RWPE2 (cell line): ENCODE measurements around the gene LDLRAD3.

Experiments used
- ATAC-seq: fragments of 200-7000 bp; cut with Tn5 transposase; 3 replicates; pipeline ENCODE4 v1.9.1; 2021; ENCODE audit warnings: low read depth
- DNase-seq: peaks from one replicate; pipeline ENCODE4 v3.0.0-alpha.2; 2020; ENCODE audit warnings: low spot score
- H3K27ac ChIP-seq: fragments of 450-650 bp; 2 replicates; pipeline ENCODE4 v1.5.1; 2017; ENCODE audit warnings: mild to moderate bottlenecking; ENCODE audit not compliant: poor library complexity, severe bottlenecking
- H3K27me3 ChIP-seq: fragments of 250-450 bp; sonication (Bioruptor Pico); 2 replicates; pipeline ENCODE4 v1.5.1; 2021; ENCODE audit warnings: mild to moderate bottlenecking, moderate library complexity; ENCODE audit not compliant: insufficient read depth, poor library complexity, severe bottlenecking
- H3K36me3 ChIP-seq: fragments of 250-450 bp; sonication (Bioruptor Pico); 2 replicates; pipeline ENCODE4 v1.5.1; 2020; ENCODE audit warnings: low read depth, mild to moderate bottlenecking, moderate library complexity
- H3K4me1 ChIP-seq: fragments of 250-450 bp; sonication (Bioruptor Pico); 2 replicates; pipeline ENCODE4 v1.5.1; 2021; ENCODE audit warnings: mild to moderate bottlenecking, moderate library complexity; ENCODE audit not compliant: insufficient read depth, poor library complexity, severe bottlenecking
- H3K4me3 ChIP-seq: fragments of 250-450 bp; sonication (Bioruptor Pico); 2 replicates; pipeline ENCODE4 v1.5.1; 2021; ENCODE audit warnings: mild to moderate bottlenecking, moderate library complexity; ENCODE audit not compliant: severe bottlenecking
- H3K9me3 ChIP-seq: fragments of 250-450 bp; sonication (Bioruptor Pico); 2 replicates; pipeline ENCODE4 v1.5.1; 2021; ENCODE audit warnings: mild to moderate bottlenecking, moderate library complexity; ENCODE audit not compliant: severe bottlenecking
- CTCF ChIP-seq: fragments of 450-650 bp; IDR thresholded peaks from one replicate; pipeline ENCODE4 v1.5.1; 2017; ENCODE audit warnings: mild to moderate bottlenecking, moderate library complexity; ENCODE audit not compliant: poor library complexity, severe bottlenecking

LDLRAD3 gene

GRCh38 chr11:36016709-36017108 is 72.8 kb downstream of the LDLRAD3 start:
- no peak for TF ChIP-seq CTCF
- peaks cover 45% of the 10 kb centered on the region for H3K4me1 ChIP-seq
- ATAC-seq, result no peak
- H3K9me3 ChIP-seq, result no peaks in the 10 kb centered on the region
- no peak overlapping the region for H3K4me3 ChIP-seq
- H3K36me3 ChIP-seq, result no peaks in the 10 kb centered on the region
- DNase-seq, result no peak
- H3K27ac ChIP-seq, result no peak overlapping the region
- H3K27me3 ChIP-seq, result no peaks in the 10 kb centered on the region

- Histone ChIP-seq H3K4me1 (peaks cover 33% of the 10 kb centered on the region), H3K9me3 (no peaks in the 10 kb centered on the region), H3K27me3 (no peaks in the 10 kb centered on the region), H3K27ac (peak overlapping the region; percentile 14), H3K36me3 (no peaks in the 10 kb centered on the region), H3K4me3 (no peak overlapping the region)
- TF ChIP-seq CTCF, result no peak
- ATAC-seq, result no peak
- DNase-seq, result no peak
Measured at GRCh38 chr11:36019005-36019596, 75.2 kb downstream of the LDLRAD3 start.

GRCh38 chr11:36019722-36020121 is 75.9 kb downstream of the LDLRAD3 start:
- Histone ChIP-seq H3K27me3 (no peaks in the 10 kb centered on the region), H3K36me3 (no peaks in the 10 kb centered on the region), H3K4me3 (no peak overlapping the region), H3K4me1 (peaks cover 35% of the 10 kb centered on the region), H3K27ac (peak overlapping the region; percentile 14), H3K9me3 (no peaks in the 10 kb centered on the region)
- ATAC-seq (peak; percentile 88), DNase-seq (no peak)
- no peak for TF ChIP-seq CTCF

GRCh38 chr11:36022882-36023281 is 79.0 kb downstream of the LDLRAD3 start:
- ATAC-seq (no peak), DNase-seq (no peak)
- Histone ChIP-seq H3K27ac (no peak overlapping the region), H3K27me3 (no peaks in the 10 kb centered on the region), H3K36me3 (no peaks in the 10 kb centered on the region), H3K4me1 (peaks cover 27% of the 10 kb centered on the region), H3K9me3 (no peaks in the 10 kb centered on the region), H3K4me3 (no peak overlapping the region)
- TF ChIP-seq CTCF, result no peak

- Histone ChIP-seq H3K4me3 (no peak overlapping the region), H3K4me1 (peaks cover 19% of the 10 kb centered on the region), H3K9me3 (no peaks in the 10 kb centered on the region), H3K36me3 (no peaks in the 10 kb centered on the region), H3K27ac (no peak overlapping the region), H3K27me3 (no peaks in the 10 kb centered on the region)
- TF ChIP-seq CTCF, result no peak
- ATAC-seq (peak; percentile 83), DNase-seq (no peak)
Measured at GRCh38 chr11:36023922-36024321, 80.1 kb downstream of the LDLRAD3 start.
